VCaP (cell line): Measurements from ENCODE around the gene TEKT2.

ENCODE experiments used
- H3K27ac ChIP-seq: fragments of 450-650 bp; 2 replicates; pipeline ENCODE4 v1.5.1; 2017
- TF ChIP-seq, protein P1 (sequence below): fragments of 450-650 bp; conservative IDR thresholded peaks from 2 replicates; pipeline ENCODE4 v1.5.1; 2017; ENCODE audit warnings: mild to moderate bottlenecking, moderate library complexity

TEKT2 gene

DNA sequence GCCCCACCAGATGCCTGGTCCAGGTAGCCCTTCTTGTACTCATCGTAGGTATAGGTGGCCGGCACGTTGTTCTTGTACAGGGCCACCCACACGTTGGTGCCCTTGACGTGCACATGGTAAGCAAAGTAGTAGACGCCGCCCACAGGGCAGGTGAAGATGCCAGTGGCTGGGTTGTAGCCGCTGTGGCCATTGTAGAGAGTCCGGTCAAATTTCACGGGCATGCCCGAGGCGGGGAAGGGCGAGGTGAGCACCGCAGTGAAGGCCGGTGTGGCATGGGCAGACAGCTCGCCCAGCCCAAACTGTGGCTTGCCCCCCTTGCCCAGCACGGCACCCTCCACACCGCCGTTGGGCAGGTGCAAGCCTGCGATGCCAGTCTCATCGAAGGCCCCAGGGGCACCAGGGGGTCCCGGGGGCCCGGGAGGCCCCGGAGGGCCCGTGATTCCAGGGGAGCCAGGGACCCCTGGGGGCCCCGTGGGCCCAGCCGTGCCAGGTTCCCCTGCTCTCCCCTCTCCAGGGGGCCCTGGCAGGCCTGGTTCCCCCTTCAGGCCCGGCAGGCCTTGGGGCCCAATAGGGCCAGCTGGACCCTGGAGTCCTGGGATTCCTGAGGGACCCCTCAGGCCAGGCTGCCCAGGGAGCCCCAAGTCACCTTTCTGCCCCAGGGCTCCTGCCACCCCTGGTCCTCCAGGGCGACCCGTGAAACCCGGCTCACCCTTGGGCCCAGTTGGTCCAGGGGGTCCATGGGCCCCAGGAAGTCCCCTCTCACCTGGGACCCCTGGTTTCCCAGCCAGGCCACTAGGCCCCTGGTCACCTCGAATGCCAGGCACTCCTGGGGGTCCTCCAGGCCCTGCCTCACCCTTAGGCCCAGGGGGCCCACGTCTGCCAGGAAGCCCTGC is 14.0 kb downstream of the TEKT2 start:
- no peak overlapping the region for H3K27ac ChIP-seq
- TF ChIP-seq, protein P1, sequence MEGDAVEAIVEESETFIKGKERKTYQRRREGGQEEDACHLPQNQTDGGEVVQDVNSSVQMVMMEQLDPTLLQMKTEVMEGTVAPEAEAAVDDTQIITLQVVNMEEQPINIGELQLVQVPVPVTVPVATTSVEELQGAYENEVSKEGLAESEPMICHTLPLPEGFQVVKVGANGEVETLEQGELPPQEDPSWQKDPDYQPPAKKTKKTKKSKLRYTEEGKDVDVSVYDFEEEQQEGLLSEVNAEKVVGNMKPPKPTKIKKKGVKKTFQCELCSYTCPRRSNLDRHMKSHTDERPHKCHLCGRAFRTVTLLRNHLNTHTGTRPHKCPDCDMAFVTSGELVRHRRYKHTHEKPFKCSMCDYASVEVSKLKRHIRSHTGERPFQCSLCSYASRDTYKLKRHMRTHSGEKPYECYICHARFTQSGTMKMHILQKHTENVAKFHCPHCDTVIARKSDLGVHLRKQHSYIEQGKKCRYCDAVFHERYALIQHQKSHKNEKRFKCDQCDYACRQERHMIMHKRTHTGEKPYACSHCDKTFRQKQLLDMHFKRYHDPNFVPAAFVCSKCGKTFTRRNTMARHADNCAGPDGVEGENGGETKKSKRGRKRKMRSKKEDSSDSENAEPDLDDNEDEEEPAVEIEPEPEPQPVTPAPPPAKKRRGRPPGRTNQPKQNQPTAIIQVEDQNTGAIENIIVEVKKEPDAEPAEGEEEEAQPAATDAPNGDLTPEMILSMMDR, result no peak

- H3K27ac ChIP-seq, result peak overlapping the region; percentile 41; the same call in 1 of the 2 replicates
- TF ChIP-seq, protein P1, result no peak
These were observed 14.9 kb downstream of the TEKT2 start for GRCh38 chr1:36098650-36099365.

- H3K27ac ChIP-seq, result peak overlapping the region; percentile 41; the same call in 1 of the 2 replicates
- TF ChIP-seq, protein P1, result peak; percentile 87
These were observed 15.9 kb downstream of the TEKT2 start for GRCh38 chr1:36099681-36100341.

- TF ChIP-seq, protein P1, result no peak
- no peak overlapping the region for H3K27ac ChIP-seq
These were observed 16.5 kb downstream of the TEKT2 start for GRCh38 chr1:36100376-36100775.

- TF ChIP-seq, protein P1, result no peak
- no peak overlapping the region for H3K27ac ChIP-seq
These were observed 17.7 kb downstream of the TEKT2 start for GRCh38 chr1:36101546-36101945.

GRCh38 chr1:36106269-36106668 is 22.4 kb downstream of the TEKT2 start:
- TF ChIP-seq, protein P1, result no peak

GRCh38 chr1:36107394-36107793 is 23.5 kb downstream of the TEKT2 start:
- TF ChIP-seq, protein P1, result no peak
- no peak overlapping the region for H3K27ac ChIP-seq

More at GRCh38 chr1:36106269-36106668, 22.4 kb downstream of the TEKT2 start:
- H3K27ac ChIP-seq, result no peak overlapping the region
